ENCODE data around the gene PRLHR. TPM values are rescaled to one million over a fixed set of nuclear protein-coding genes. Genes with fewer than 3 reads are reported as not detected.
A peak's percentile ranks its signal among the peaks of the same experiment; 100 is the strongest.

The PRLHR gene
- total RNA-seq, 1 experiment from 2014 or later = not detected

GRCh38 chr10:118595598-118596425 is at the start of gene PRLHR (continued):
- TF ChIP-seq ZNF512 (CRISPR knock-in tag; IDR thresholded peaks at IDR 0.05; ENCODE audit: borderline replicate concordance) (no peak), USF1 (CRISPR knock-in tag; IDR thresholded peaks at IDR 0.05) (peak; percentile 72; the same call in 1 of the 2 replicates), RELA (CRISPR knock-in tag; IDR thresholded peaks at IDR 0.05; ENCODE audit: borderline replicate concordance) (peak; percentile 58; the same call in 1 of the 2 replicates), ZBTB43 (CRISPR knock-in tag; IDR thresholded peaks at IDR 0.05) (no peak; the same call in 1 of the 2 replicates), USF2 (CRISPR knock-in tag; IDR thresholded peaks at IDR 0.05) (no peak), SP1 (CRISPR knock-in tag; conservative IDR thresholded peaks at IDR 0.05) (peak; percentile 61; the same call in 1 of the 2 replicates), NFE2L1 (CRISPR knock-in tag; IDR thresholded peaks at IDR 0.05) (0 out of 2 replicates have a peak, but pooled peaks have one; percentile 18), GABPB1 (CRISPR knock-in tag; IDR thresholded peaks at IDR 0.05) (no peak), FOXK1 (CRISPR knock-in tag; IDR thresholded peaks at IDR 0.05) (peak; percentile 91), ZNF121 (CRISPR knock-in tag; IDR thresholded peaks at IDR 0.05) (no peak), NR3C1 (CRISPR knock-in tag; conservative IDR thresholded peaks at IDR 0.05; ENCODE audit: low read depth) (0 out of 2 replicates have a peak, but pooled peaks have one; percentile 82), ETV6 (CRISPR knock-in tag; IDR thresholded peaks at IDR 0.05) (peak; percentile 94), ZNF423 (CRISPR knock-in tag; IDR thresholded peaks at IDR 0.05) (no peak), ZNF671 (CRISPR knock-in tag; IDR thresholded peaks at IDR 0.05) (no peak), JUN (CRISPR knock-in tag; IDR thresholded peaks at IDR 0.05) (peak; percentile 93), CDX4 (CRISPR knock-in tag; IDR thresholded peaks at IDR 0.05; ENCODE audit: borderline replicate concordance) (no peak), ZBTB21 (CRISPR knock-in tag; IDR thresholded peaks at IDR 0.05; ENCODE audit: borderline replicate concordance) (peak; percentile 74; the same call in 1 of the 2 replicates), ZNF281 (CRISPR knock-in tag; IDR thresholded peaks at IDR 0.05) (peak; percentile 95), SOX15 (CRISPR knock-in tag; IDR thresholded peaks at IDR 0.05) (no peak), SMAD4 (CRISPR knock-in tag; IDR thresholded peaks at IDR 0.05) (0 out of 2 replicates have a peak, but pooled peaks have one; percentile 76), CREM (CRISPR knock-in tag; IDR thresholded peaks at IDR 0.05) (peak; percentile 56; the same call in 1 of the 2 replicates), TEAD1 (CRISPR knock-in tag; IDR thresholded peaks at IDR 0.05) (peak; percentile 97), FOXP1 (CRISPR knock-in tag; IDR thresholded peaks at IDR 0.05; ENCODE audit: borderline replicate concordance) (peak; percentile 96; the same call in 1 of the 2 replicates), ZNF219 (CRISPR knock-in tag; IDR thresholded peaks at IDR 0.05; ENCODE audit: borderline replicate concordance) (peak; percentile 94; the same call in 1 of the 2 replicates), ZSCAN18 (CRISPR knock-in tag; IDR thresholded peaks at IDR 0.05) (no peak), NFYB (CRISPR knock-in tag; conservative IDR thresholded peaks at IDR 0.05; ENCODE audit: low read depth) (no peak), GRHL2 (CRISPR knock-in tag; IDR thresholded peaks at IDR 0.05; ENCODE audit: insufficient replicate concordance, severe bottlenecking) (no peak), TEAD4 (CRISPR knock-in tag; IDR thresholded peaks at IDR 0.05) (peak; percentile 87), PRRX2 (CRISPR knock-in tag; IDR thresholded peaks at IDR 0.05) (no peak), ATF1 (CRISPR knock-in tag; IDR thresholded peaks at IDR 0.05) (no peak), FOXJ3 (CRISPR knock-in tag; IDR thresholded peaks at IDR 0.05; ENCODE audit: borderline replicate concordance) (0 out of 2 replicates have a peak, but pooled peaks have one; percentile 63)
